ENCODE data around the gene PHACTR1. TPM values are rescaled to one million over a fixed set of nuclear protein-coding genes. Genes with fewer than 3 reads are reported as not detected.

PHACTR1 gene
- total RNA-seq, 1 donor from 2014 or later = 0.49 TPM

GRCh38 chr6:13284646-13285045, 568.1 kb downstream of the PHACTR1 start:
- no peak overlapping the region for H3K27ac ChIP-seq
- H3K36me3 ChIP-seq = peaks cover 0 to 8% of the 10 kb centered on the region in 2 donors
- intact Hi-C loops (cut with DNase I) = no loop called here
- no peak for DNase-seq (ENCODE audit: extremely low spot score in 2 of 2)
- TF ChIP-seq CTCF (IDR thresholded peaks at IDR 0.05) (no peak), POLR2AphosphoS5 (IDR thresholded peaks at IDR 0.05; ENCODE audit: insufficient read depth in 1 of 2, low read depth in 1 of 2) (no peak), POLR2A (IDR thresholded peaks at IDR 0.05) (no peak)
- H3K4me1 ChIP-seq = no peaks in the 10 kb centered on the region
- no peaks in the 10 kb centered on the region for H3K27me3 ChIP-seq
- H3K9me3 ChIP-seq = peaks cover 12% of the 10 kb centered on the region
- H3K4me3 ChIP-seq = no peak overlapping the region

DNA sequence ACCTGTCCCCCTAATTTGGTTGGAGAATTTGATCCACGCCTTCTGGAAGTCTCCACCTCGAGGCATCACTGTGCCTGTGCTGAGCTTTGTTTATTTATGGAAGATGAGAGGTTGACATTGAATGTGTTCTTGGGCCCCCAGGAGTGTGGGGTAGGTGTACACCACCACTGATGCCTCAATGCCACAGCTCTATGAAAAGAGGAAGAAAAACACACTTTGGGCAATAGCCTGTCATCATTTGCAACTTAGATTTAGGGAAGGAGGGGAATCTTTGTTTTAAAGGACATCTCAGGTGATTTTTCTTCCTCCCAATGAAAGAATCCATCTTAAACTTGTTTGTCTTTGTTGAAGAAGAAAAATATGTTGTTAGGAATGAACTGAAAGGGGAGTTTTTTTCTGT, 569.1 kb downstream of the PHACTR1 start:
- no peak for TF ChIP-seq POLR2A (IDR thresholded peaks at IDR 0.05)
- no peaks in the 10 kb centered on the region for H3K4me1 ChIP-seq
- no peak overlapping the region for H3K4me3 ChIP-seq
- no peak for DNase-seq (ENCODE audit: extremely low spot score in 2 of 2)
- H3K9me3 ChIP-seq = peaks cover 12% of the 10 kb centered on the region
- H3K27ac ChIP-seq = no peak overlapping the region
- H3K27me3 ChIP-seq = no peaks in the 10 kb centered on the region
- intact Hi-C loops (cut with DNase I) = no loop called here
- H3K36me3 ChIP-seq = peaks cover 0 to 8% of the 10 kb centered on the region in 2 donors

GRCh38 chr6:13286181-13286580, 569.6 kb downstream of the PHACTR1 start:
- no peak for TF ChIP-seq CTCF (IDR thresholded peaks at IDR 0.05)
- no peak for TF ChIP-seq POLR2A (IDR thresholded peaks at IDR 0.05)
- no peak for TF ChIP-seq POLR2AphosphoS5 (IDR thresholded peaks at IDR 0.05; ENCODE audit: insufficient read depth in 1 of 2, low read depth in 1 of 2)

GRCh38 chr6:13287104-13287503, 570.5 kb downstream of the PHACTR1 start:
- TF ChIP-seq CTCF (IDR thresholded peaks at IDR 0.05) (no peak), POLR2AphosphoS5 (IDR thresholded peaks at IDR 0.05; ENCODE audit: insufficient read depth in 1 of 2, low read depth in 1 of 2) (no peak), POLR2A (IDR thresholded peaks at IDR 0.05) (no peak)
- peaks cover 12% of the 10 kb centered on the region for H3K9me3 ChIP-seq
- DNase-seq (ENCODE audit: extremely low spot score in 2 of 2) = no peak
- H3K27ac ChIP-seq = no peak overlapping the region
- H3K27me3 ChIP-seq = no peaks in the 10 kb centered on the region
- H3K4me3 ChIP-seq = no peak overlapping the region
- peaks cover 0 to 8% of the 10 kb centered on the region in 2 donors for H3K36me3 ChIP-seq
- intact Hi-C loops (cut with DNase I) = no loop called here
- no peaks in the 10 kb centered on the region for H3K4me1 ChIP-seq

More at GRCh38 chr6:13286181-13286580, 569.6 kb downstream of the PHACTR1 start:
- intact Hi-C loops (cut with DNase I) = no loop called here
- no peak for DNase-seq (ENCODE audit: extremely low spot score in 2 of 2)
- H3K9me3 ChIP-seq = peaks cover 12% of the 10 kb centered on the region
- H3K27me3 ChIP-seq = no peaks in the 10 kb centered on the region
- no peak overlapping the region for H3K4me3 ChIP-seq
- no peak overlapping the region for H3K27ac ChIP-seq
- peaks cover 0 to 8% of the 10 kb centered on the region in 2 donors for H3K36me3 ChIP-seq
- no peaks in the 10 kb centered on the region for H3K4me1 ChIP-seq

GRCh38 chr6:13288481-13288880, 571.9 kb downstream of the PHACTR1 start:
- Histone ChIP-seq H3K9me3 (peaks cover 12% of the 10 kb centered on the region), H3K27ac (no peak overlapping the region), H3K27me3 (no peaks in the 10 kb centered on the region), H3K4me3 (no peak overlapping the region), H3K36me3 (peaks cover 0 to 8% of the 10 kb centered on the region in 2 donors), H3K4me1 (no peaks in the 10 kb centered on the region)
- intact Hi-C loops (cut with DNase I) = no loop called here
- DNase-seq (ENCODE audit: extremely low spot score in 2 of 2) = no peak
- TF ChIP-seq POLR2AphosphoS5 (IDR thresholded peaks at IDR 0.05; ENCODE audit: insufficient read depth in 1 of 2, low read depth in 1 of 2) (no peak), CTCF (IDR thresholded peaks at IDR 0.05) (no peak), POLR2A (IDR thresholded peaks at IDR 0.05) (no peak)
